A549 (cell line): ENCODE measurements around the gene GDF10. TPM values are rescaled to one million over a fixed set of nuclear protein-coding genes. Genes with fewer than 3 reads are reported as not detected.

Experiments
- ATAC-seq, 2 experiments: fragments of 200-7000 bp in 1 of 2; fragments of >200 bp in 1 of 2; cut with Nextera tagmentation in 1 of 2; cut with Tn5 transposase in 1 of 2; 3 replicates each; pipeline versions ENCODE4 v1.8.0 to v1.9.1; 2018 to 2020; ENCODE audit warnings: mild to moderate bottlenecking in 1 of 2, moderate library complexity in 1 of 2
- CTCF ChIA-PET: fragments of 300-600 bp; sonication (Branson Sonifier 250); formaldehyde crosslinking; extraction: SDS; loops from one replicate; lab custom pipeline; 2021; ENCODE audit warnings: antibody characterized with exemption, inconsistent platforms; lab: Yijun Ruan, JAX
- POLR2A ChIA-PET: fragments of 350-600 bp; formaldehyde crosslinking; extraction: SDS; loops from one replicate; lab custom pipeline; 2021; ENCODE audit warnings: antibody characterized with exemption, inconsistent platforms; lab: Yijun Ruan, JAX
- DNase-seq, 2 experiments: peaks; one replicate each; pipeline versions ENCODE4 v3.0.0 to v3.0.0-alpha.2; 2011 to 2016; ENCODE audit warnings: low read depth in 1 of 2, low spot score in 1 of 2
- FAIRE-seq: peaks from 2 replicates; lab custom pipeline; 2011; peaks lifted over from hg19 to GRCh38; lab: Jason Lieb, UNC
- H3K27ac ChIP-seq, 2 experiments: fragments of >200 bp; sonication (Bioruptor Twin); formaldehyde crosslinking; 3 replicates each; pipeline ENCODE4 v1.5.1; 2016 to 2017
- H3K4me1 ChIP-seq: fragments of >200 bp; sonication (Bioruptor Twin); formaldehyde crosslinking; 3 replicates; pipeline ENCODE4 v1.6.1; 2016
- H3K4me2 ChIP-seq: fragments of >200 bp; sonication (Bioruptor Twin); formaldehyde crosslinking; 3 replicates; pipeline ENCODE4 v1.6.1; 2016
- H3K4me3 ChIP-seq: fragments of >200 bp; sonication (Bioruptor Twin); formaldehyde crosslinking; 3 replicates; pipeline ENCODE4 v1.5.1; 2016
- H3K9me3 ChIP-seq: fragments of >200 bp; sonication (Bioruptor Twin); formaldehyde crosslinking; 3 replicates; pipeline ENCODE4 v1.6.1; 2016
- ATOH8 ChIP-seq: fragments of 250-450 bp; sonication (Bioruptor Pico); IDR thresholded peaks from 2 replicates; pipeline ENCODE4 v1.5.0; 2020; ENCODE audit warnings: low read depth, mild to moderate bottlenecking, moderate library complexity
- BCL3 ChIP-seq: fragments of >200 bp; sonication (Bioruptor Twin); formaldehyde crosslinking; IDR thresholded peaks from 3 replicates; pipeline ENCODE4 v1.6.1; 2016
- BHLHE40 ChIP-seq: IDR thresholded peaks from 2 replicates; pipeline ENCODE4 v1.6.1; 2012; ENCODE audit warnings: low read depth, low read length, inconsistent platforms
- CBX8 ChIP-seq: fragments of 200-600 bp; sonication (generic); IDR thresholded peaks from 2 replicates; pipeline ENCODE4 v1.6.1; 2016
- EHF ChIP-seq: fragments of 250-450 bp; sonication (Bioruptor Pico); IDR thresholded peaks from 2 replicates; pipeline ENCODE4 v1.5.0; 2020; ENCODE audit warnings: mild to moderate bottlenecking
- EHMT2 ChIP-seq: fragments of 200-600 bp; sonication (generic); IDR thresholded peaks from 2 replicates; pipeline ENCODE4 v1.6.1; 2016; ENCODE audit warnings: antibody characterized with exemption, low read depth, mild to moderate bottlenecking, moderate library complexity
- ELK1 ChIP-seq: fragments of 150-350 bp; IDR thresholded peaks from 2 replicates; pipeline ENCODE4 v1.6.1; 2014; ENCODE audit warnings: low read depth, mild to moderate bottlenecking, low read length
- HES2 ChIP-seq: fragments of >200 bp; sonication (Bioruptor Twin); formaldehyde crosslinking; IDR thresholded peaks from 2 replicates; pipeline ENCODE4 v1.6.1; 2016
- HEYL ChIP-seq: fragments of 250-450 bp; sonication (Bioruptor Pico); IDR thresholded peaks from 2 replicates; pipeline ENCODE4 v1.8.0; 2021; ENCODE audit warnings: mild to moderate bottlenecking, moderate library complexity
- KDM5A ChIP-seq: fragments of 200-600 bp; sonication (generic); IDR thresholded peaks from 2 replicates; pipeline ENCODE4 v1.6.1; 2016; ENCODE audit warnings: antibody characterized with exemption, mild to moderate bottlenecking
- MAFK ChIP-seq: fragments of 450-650 bp; IDR thresholded peaks from 2 replicates; pipeline ENCODE4 v1.6.1; 2014; ENCODE audit not compliant: partially characterized antibody
- NPAS2 ChIP-seq: fragments of 250-450 bp; sonication (Bioruptor Pico); IDR thresholded peaks from 2 replicates; pipeline ENCODE4 v1.8.0; 2022; ENCODE audit warnings: mild to moderate bottlenecking, moderate library complexity, borderline replicate concordance
- PHF8 ChIP-seq: fragments of 200-600 bp; sonication (generic); IDR thresholded peaks from 2 replicates; pipeline ENCODE4 v1.6.1; 2016; ENCODE audit warnings: low read depth, mild to moderate bottlenecking, antibody characterized with exemption, moderate library complexity, borderline replicate concordance
- POLR2A ChIP-seq: IDR thresholded peaks from 2 replicates; pipeline ENCODE4 v1.6.1; 2012; ENCODE audit warnings: mild to moderate bottlenecking, low read length
- RAD21 ChIP-seq, 2 experiments: fragments of >200 bp in 1 of 2; sonication (Bioruptor Twin) in 1 of 2; formaldehyde crosslinking in 1 of 2; IDR thresholded peaks in 1 of 2; conservative IDR thresholded peaks in 1 of 2; 2 replicates in 1 of 2; 3 replicates in 1 of 2; pipeline ENCODE4 v1.6.1; 2012 to 2018; ENCODE audit warnings: inconsistent platforms in 1 of 2
- RARB ChIP-seq: fragments of 250-450 bp; sonication (Bioruptor Pico); IDR thresholded peaks from 2 replicates; pipeline ENCODE4 v1.8.0; 2021; ENCODE audit warnings: mild to moderate bottlenecking, moderate library complexity
- SMC3 ChIP-seq: fragments of >200 bp; sonication (Bioruptor Twin); formaldehyde crosslinking; IDR thresholded peaks from 3 replicates; pipeline ENCODE4 v1.6.1; 2018; ENCODE audit warnings: inconsistent platforms
- ZC3H11A ChIP-seq: fragments of 450-650 bp; IDR thresholded peaks from 2 replicates; pipeline ENCODE4 v1.6.1; 2014; ENCODE audit warnings: antibody characterized with exemption, mild to moderate bottlenecking
- ZSCAN20 ChIP-seq: fragments of 250-450 bp; sonication (Bioruptor Pico); IDR thresholded peaks from 2 replicates; pipeline ENCODE4 v1.8.0; 2022; ENCODE audit warnings: mild to moderate bottlenecking, moderate library complexity
- WGBS: methylation state at CpG from one replicate; pipeline ENCODE4 v1.1.6; 2017; ENCODE audit errors: missing lambda C conversion rate; 5-methylcytosine and 5-hydroxymethylcytosine counted together
- polyA plus RNA-seq, 4 experiments: library from polyadenylated mRNA; depleted of rRNA in 3 of 4; stranded (reverse); fragments of >200 nt; fragmentation: RNase III in 1 of 4; extraction: RNeasy Plus Mini Kit Qiagen cat#74134 plus additional on column Dnase treatment in 1 of 4; gene quantifications; 2 replicates in 3 of 4; 3 replicates in 1 of 4; pipeline ENCODE4 v1.2.3, GENCODE V29; 2011 to 2017
- TF ChIP-seq, protein P1 (sequence below): fragments of 200-600 bp; sonication (generic); IDR thresholded peaks from 2 replicates; pipeline ENCODE4 v1.6.1; 2016; ENCODE audit warnings: antibody characterized with exemption, mild to moderate bottlenecking, moderate library complexity

Gene GDF10
- polyA plus RNA-seq, 2 of the 4 experiments (the other 2 are of a cell fraction), result 0.10 TPM; not detected in 1

- no peak for FAIRE-seq
These were observed 13.2 kb upstream of the GDF10 start for GRCh38 chr10:47286591-47287315.

GRCh38 chr10:47287365-47287802, 12.6 kb upstream of the GDF10 start:
- no peak overlapping the region for H3K4me3 ChIP-seq
- no peak for DNase-seq
- no peaks in the 10 kb centered on the region for H3K4me1 ChIP-seq
- WGBS, result 58% methylated on average over 12 of the region's 12 CpGs
- H3K9me3 ChIP-seq, result no peaks in the 10 kb centered on the region
- no peak overlapping the region for H3K27ac ChIP-seq
- ChIA-PET CTCF (interaction anchor here (1.2 to 1.6 kb wide), 2 partner anchors 24 to 89 kb away, joined by 3 to 7 read pairs; no protein-coding TSS in a partner anchor), POLR2A (no interaction called here)
- H3K4me2 ChIP-seq, result no peak overlapping the region
- no peak for FAIRE-seq
- TF ChIP-seq SMC3 (no peak), KDM5A (no peak), RAD21 (conservative IDR thresholded peaks at IDR 0.05 in 1 of 2, IDR thresholded peaks at IDR 0.05 in 1 of 2) (no peak), PHF8 (no peak), BCL3 (no peak), POLR2A (no peak), EHMT2 (no peak), BHLHE40 (no peak), ATOH8 (CRISPR knock-in tag) (no peak), CBX8 (no peak), RARB (CRISPR knock-in tag) (no peak), NPAS2 (no peak), EHF (no peak), ZC3H11A (no peak)
- TF ChIP-seq, protein P1, sequence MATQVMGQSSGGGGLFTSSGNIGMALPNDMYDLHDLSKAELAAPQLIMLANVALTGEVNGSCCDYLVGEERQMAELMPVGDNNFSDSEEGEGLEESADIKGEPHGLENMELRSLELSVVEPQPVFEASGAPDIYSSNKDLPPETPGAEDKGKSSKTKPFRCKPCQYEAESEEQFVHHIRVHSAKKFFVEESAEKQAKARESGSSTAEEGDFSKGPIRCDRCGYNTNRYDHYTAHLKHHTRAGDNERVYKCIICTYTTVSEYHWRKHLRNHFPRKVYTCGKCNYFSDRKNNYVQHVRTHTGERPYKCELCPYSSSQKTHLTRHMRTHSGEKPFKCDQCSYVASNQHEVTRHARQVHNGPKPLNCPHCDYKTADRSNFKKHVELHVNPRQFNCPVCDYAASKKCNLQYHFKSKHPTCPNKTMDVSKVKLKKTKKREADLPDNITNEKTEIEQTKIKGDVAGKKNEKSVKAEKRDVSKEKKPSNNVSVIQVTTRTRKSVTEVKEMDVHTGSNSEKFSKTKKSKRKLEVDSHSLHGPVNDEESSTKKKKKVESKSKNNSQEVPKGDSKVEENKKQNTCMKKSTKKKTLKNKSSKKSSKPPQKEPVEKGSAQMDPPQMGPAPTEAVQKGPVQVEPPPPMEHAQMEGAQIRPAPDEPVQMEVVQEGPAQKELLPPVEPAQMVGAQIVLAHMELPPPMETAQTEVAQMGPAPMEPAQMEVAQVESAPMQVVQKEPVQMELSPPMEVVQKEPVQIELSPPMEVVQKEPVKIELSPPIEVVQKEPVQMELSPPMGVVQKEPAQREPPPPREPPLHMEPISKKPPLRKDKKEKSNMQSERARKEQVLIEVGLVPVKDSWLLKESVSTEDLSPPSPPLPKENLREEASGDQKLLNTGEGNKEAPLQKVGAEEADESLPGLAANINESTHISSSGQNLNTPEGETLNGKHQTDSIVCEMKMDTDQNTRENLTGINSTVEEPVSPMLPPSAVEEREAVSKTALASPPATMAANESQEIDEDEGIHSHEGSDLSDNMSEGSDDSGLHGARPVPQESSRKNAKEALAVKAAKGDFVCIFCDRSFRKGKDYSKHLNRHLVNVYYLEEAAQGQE, result no peak
- no peak for ATAC-seq

More at GRCh38 chr10:47286591-47287315, 13.2 kb upstream of the GDF10 start:
- Histone ChIP-seq H3K27ac (no peak overlapping the region), H3K9me3 (no peaks in the 10 kb centered on the region), H3K4me2 (no peak overlapping the region), H3K4me1 (no peaks in the 10 kb centered on the region), H3K4me3 (no peak overlapping the region)
- DNase-seq (no peak), ATAC-seq (no peak)
- POLR2A ChIA-PET, result no interaction called here
- 64% methylated on average over 4 of the region's 4 CpGs for WGBS
- no peak for TF ChIP-seq RARB (CRISPR knock-in tag)
- no peak for TF ChIP-seq MAFK
- no peak for TF ChIP-seq HEYL (CRISPR knock-in tag)
- TF ChIP-seq KDM5A, result no peak
- no peak for TF ChIP-seq ELK1
- no peak for TF ChIP-seq ZSCAN20 (CRISPR knock-in tag)
- TF ChIP-seq HES2, result no peak
- CTCF ChIA-PET, result interaction anchor here (1.2 to 1.6 kb wide), 2 partner anchors 25 to 90 kb away, joined by 3 to 7 read pairs; no protein-coding TSS in a partner anchor
